ENCODE results near the gene ATXN7L2. TPM values are rescaled to one million over a fixed set of nuclear protein-coding genes. Genes with fewer than 3 reads are reported as not detected.
A peak's percentile ranks its signal among the peaks of the same experiment; 100 is the strongest.

ATXN7L2 gene
- total RNA-seq, 1 experiment from 2014 or later, result 1.4 TPM

GRCh38 chr1:109490029-109490933 lies 6.6 kb downstream of the ATXN7L2 start:
- in situ Hi-C loops (cut with HindIII; ENCODE audit: low pct_unique_long_range_greater_than_20kb, low sequenced_read_pairs), result no loop called here
- DNase-seq (ENCODE audit: low read depth, low spot score), result peak; percentile 73

GRCh38 chr1:109490934-109491302 lies 7.2 kb downstream of the ATXN7L2 start:
- in situ Hi-C loops (cut with HindIII; ENCODE audit: low pct_unique_long_range_greater_than_20kb, low sequenced_read_pairs), result no loop called here
- no peak for DNase-seq (ENCODE audit: low read depth, low spot score)

- in situ Hi-C loops (cut with HindIII; ENCODE audit: low pct_unique_long_range_greater_than_20kb, low sequenced_read_pairs), result no loop called here
- DNase-seq (ENCODE audit: low read depth, low spot score), result no peak
These were observed 7.7 kb downstream of the ATXN7L2 start for GRCh38 chr1:109491372-109491771.

- no peak for DNase-seq (ENCODE audit: low read depth, low spot score)
- in situ Hi-C loops (cut with HindIII; ENCODE audit: low pct_unique_long_range_greater_than_20kb, low sequenced_read_pairs), result no loop called here
These were observed 9.1 kb downstream of the ATXN7L2 start for GRCh38 chr1:109492779-109493178.

GRCh38 chr1:109493227-109493626 lies 9.5 kb downstream of the ATXN7L2 start:
- DNase-seq (ENCODE audit: low read depth, low spot score), result no peak
- in situ Hi-C loops (cut with HindIII; ENCODE audit: low pct_unique_long_range_greater_than_20kb, low sequenced_read_pairs), result no loop called here

- in situ Hi-C loops (cut with HindIII; ENCODE audit: low pct_unique_long_range_greater_than_20kb, low sequenced_read_pairs), result no loop called here
- DNase-seq (ENCODE audit: low read depth, low spot score), result peak; percentile 75
These were observed 10.3 kb downstream of the ATXN7L2 start, which contains the start of gene CYB561D1 for GRCh38 chr1:109493805-109494539. TSS of gene CYB561D1 (plus strand) at chr1:109494094. CDS start at chr1:109494140, 46 bp downstream.

- DNase-seq (ENCODE audit: low read depth, low spot score), result no peak
- in situ Hi-C loops (cut with HindIII; ENCODE audit: low pct_unique_long_range_greater_than_20kb, low sequenced_read_pairs), result no loop called here
These were observed 12.0 kb downstream of the ATXN7L2 start for GRCh38 chr1:109495738-109496137.

- in situ Hi-C loops (cut with HindIII; ENCODE audit: low pct_unique_long_range_greater_than_20kb, low sequenced_read_pairs), result no loop called here
- DNase-seq (ENCODE audit: low read depth, low spot score), result no peak
These were observed 13.9 kb downstream of the ATXN7L2 start for GRCh38 chr1:109497449-109498160.

- DNase-seq (ENCODE audit: low read depth, low spot score), result peak; percentile 50
- in situ Hi-C loops (cut with HindIII; ENCODE audit: low pct_unique_long_range_greater_than_20kb, low sequenced_read_pairs), result no loop called here
These were observed 14.6 kb downstream of the ATXN7L2 start for GRCh38 chr1:109498161-109498801.

GRCh38 chr1:109499081-109499480 lies 15.4 kb downstream of the ATXN7L2 start:
- in situ Hi-C loops (cut with HindIII; ENCODE audit: low pct_unique_long_range_greater_than_20kb, low sequenced_read_pairs), result no loop called here

GRCh38 chr1:109499661-109500536 lies 16.2 kb downstream of the ATXN7L2 start:
- DNase-seq (ENCODE audit: low read depth, low spot score), result peak; percentile 51

More at GRCh38 chr1:109499081-109499480, 15.4 kb downstream of the ATXN7L2 start:
- DNase-seq (ENCODE audit: low read depth, low spot score), result no peak

GRCh38 chr1:109500941-109501381 lies 17.3 kb downstream of the ATXN7L2 start:
- in situ Hi-C loops (cut with HindIII; ENCODE audit: low pct_unique_long_range_greater_than_20kb, low sequenced_read_pairs), result no loop called here
- DNase-seq (ENCODE audit: low read depth, low spot score), result no peak

More at GRCh38 chr1:109499661-109500536, 16.2 kb downstream of the ATXN7L2 start:
- in situ Hi-C loops (cut with HindIII; ENCODE audit: low pct_unique_long_range_greater_than_20kb, low sequenced_read_pairs), result no loop called here

- in situ Hi-C loops (cut with HindIII; ENCODE audit: low pct_unique_long_range_greater_than_20kb, low sequenced_read_pairs), result no loop called here
These were observed 18.1 kb downstream of the ATXN7L2 start for GRCh38 chr1:109501644-109502363.

GRCh38 chr1:109502364-109502851 lies 18.7 kb downstream of the ATXN7L2 start:
- in situ Hi-C loops (cut with HindIII; ENCODE audit: low pct_unique_long_range_greater_than_20kb, low sequenced_read_pairs), result no loop called here
- no peak for DNase-seq (ENCODE audit: low read depth, low spot score)

More at GRCh38 chr1:109501644-109502363, 18.1 kb downstream of the ATXN7L2 start:
- DNase-seq (ENCODE audit: low read depth, low spot score), result no peak

- in situ Hi-C loops (cut with HindIII; ENCODE audit: low pct_unique_long_range_greater_than_20kb, low sequenced_read_pairs), result no loop called here
- DNase-seq (ENCODE audit: low read depth, low spot score), result no peak
These were observed 20.2 kb downstream of the ATXN7L2 start for GRCh38 chr1:109503935-109504334.

GRCh38 chr1:109504974-109505373 lies 21.3 kb downstream of the ATXN7L2 start:
- in situ Hi-C loops (cut with HindIII; ENCODE audit: low pct_unique_long_range_greater_than_20kb, low sequenced_read_pairs), result no loop called here
- no peak for DNase-seq (ENCODE audit: low read depth, low spot score)
